K562 (cell line): ENCODE measurements around the gene LIPE. TPM values are rescaled to one million over a fixed set of nuclear protein-coding genes. Genes with fewer than 3 reads are reported as not detected.

ENCODE experiments used
- ATAC-seq: fragments of 200-7000 bp; cut with Tn5 transposase; 3 replicates; pipeline ENCODE4 v1.9.1; 2020; ENCODE audit warnings: moderate library complexity
- BruUV-seq: library from RNA; stranded (reverse); fragments of 400-500 nt; replicated peaks from 2 replicates; lab custom pipeline; 2021; lab: Mats Ljungman, UMichigan
- CTCF ChIA-PET: fragments of 300-600 bp; formaldehyde crosslinking; extraction: SDS; loops from one replicate; lab custom pipeline; 2021; ENCODE audit warnings: low intra/inter-chr PET ratio; lab: Yijun Ruan, JAX
- POLR2A ChIA-PET: fragments of 300-600, 350-650 bp; sonication (Branson Sonifier 250); formaldehyde crosslinking; extraction: SDS; loops from one replicate; lab custom pipeline; 2021; ENCODE audit warnings: antibody characterized with exemption, inconsistent platforms; lab: Yijun Ruan, JAX
- DNase-seq, 4 experiments: peaks; one replicate each; pipeline versions ENCODE4 v3.0.0 to v3.0.0-alpha.2; 2011 to 2018; ENCODE audit warnings: low spot score in 3 of 4, mixed read lengths in 3 of 4; ENCODE audit errors: extremely low read depth in 1 of 4
- FAIRE-seq: peaks from 2 replicates; lab custom pipeline; 2011; peaks lifted over from hg19 to GRCh38; lab: Jason Lieb, UNC
- H2AFZ ChIP-seq: 2 replicates; pipeline ENCODE4 v1.6.0; 2011; ENCODE audit warnings: low read depth, low read length, control low read depth, inconsistent platforms
- H3K27ac ChIP-seq: fragments of 200-600 bp; 3 replicates; pipeline ENCODE4 v1.8.0; 2011; ENCODE audit warnings: low read depth, mild to moderate bottlenecking, control low read depth, inconsistent platforms, low read length, moderate library complexity, mixed read lengths; ENCODE audit errors: extremely low read depth
- H3K27me3 ChIP-seq, 2 experiments: fragments of 300-600 bp in 1 of 2; 2 replicates in 1 of 2; 3 replicates in 1 of 2; pipeline versions ENCODE4 v1.6.0 to v1.8.0; 2011; ENCODE audit warnings: inconsistent platforms in 2 of 2, low read length in 2 of 2, mild to moderate bottlenecking in 1 of 2, mixed read lengths in 1 of 2, moderate library complexity in 1 of 2; ENCODE audit not compliant: control insufficient read depth in 2 of 2, insufficient read depth in 2 of 2
- H3K36me3 ChIP-seq: fragments of 300-600 bp; 3 replicates; pipeline ENCODE4 v1.8.0; 2011; ENCODE audit warnings: mild to moderate bottlenecking, low read length, inconsistent platforms; ENCODE audit not compliant: control insufficient read depth, insufficient read depth
- H3K4me1 ChIP-seq, 2 experiments: fragments of 200-600 bp in 1 of 2; replicated peaks in 1 of 2; 2 replicates in 1 of 2; 3 replicates in 1 of 2; pipeline versions ENCODE4 v1.5.1 to v1.8.0; 2011; ENCODE audit warnings: inconsistent platforms in 2 of 2, low read length in 2 of 2, mild to moderate bottlenecking in 1 of 2, mixed read lengths in 1 of 2, moderate library complexity in 1 of 2; ENCODE audit not compliant: control insufficient read depth in 2 of 2, insufficient read depth in 2 of 2
- H3K4me2 ChIP-seq: 2 replicates; pipeline ENCODE4 v1.6.1; 2011; ENCODE audit warnings: low read length, control low read depth, inconsistent platforms, mixed read lengths; ENCODE audit not compliant: insufficient read depth
- H3K4me3 ChIP-seq: fragments of 200-600 bp; sonication (generic), shearing (Covaris generic); 2 replicates; pipeline ENCODE4 v1.5.1; 2016; ENCODE audit warnings: control low read depth, inconsistent platforms
- H3K79me2 ChIP-seq: fragments of 200-600 bp; 3 replicates; pipeline ENCODE4 v1.8.0; 2011; ENCODE audit warnings: low read length, inconsistent platforms; ENCODE audit not compliant: control insufficient read depth, insufficient read depth
- H3K9ac ChIP-seq, 2 experiments: 2 replicates each; pipeline versions ENCODE4 v1.6.0 to v1.6.1; 2011; ENCODE audit warnings: low read depth in 2 of 2, low read length in 2 of 2, control low read depth in 1 of 2, inconsistent platforms in 1 of 2, mild to moderate bottlenecking in 1 of 2, mixed read lengths in 1 of 2; ENCODE audit not compliant: insufficient read depth in 1 of 2
- H3K9me1 ChIP-seq: one replicate; pipeline ENCODE4 v1.6.0; 2011; ENCODE audit warnings: inconsistent platforms, mild to moderate bottlenecking, low read length, moderate library complexity; ENCODE audit not compliant: control insufficient read depth, insufficient read depth
- H3K9me3 ChIP-seq: replicated peaks from 2 replicates; pipeline ENCODE4 v1.5.1; 2011; ENCODE audit warnings: low read depth, low read length, inconsistent platforms; ENCODE audit not compliant: control insufficient read depth, insufficient read depth
- H4K20me1 ChIP-seq: replicated peaks from 2 replicates; pipeline ENCODE4 v1.6.1; 2011; ENCODE audit warnings: low read length, inconsistent platforms, mixed read lengths; ENCODE audit not compliant: control insufficient read depth, insufficient read depth
- CBX8 ChIP-seq: fragments of 200-600 bp; sonication (generic); IDR thresholded peaks from 2 replicates; pipeline ENCODE4 v1.6.1; 2012; ENCODE audit warnings: borderline replicate concordance, mixed run types, low read depth, mild to moderate bottlenecking, moderate library complexity, mixed read lengths, low read length, control low read depth, inconsistent platforms; ENCODE audit not compliant: poor library complexity, severe bottlenecking; ENCODE audit errors: extremely low read depth
- EP400 ChIP-seq: fragments of 450-650 bp; IDR thresholded peaks from 2 replicates; pipeline ENCODE4 v1.6.1; 2017; ENCODE audit warnings: antibody characterized with exemption, mild to moderate bottlenecking, moderate library complexity
- GTF2B ChIP-seq: IDR thresholded peaks from 2 replicates; pipeline ENCODE4 v1.6.1; 2011; ENCODE audit not compliant: insufficient read length; ENCODE audit errors: extremely low read depth
- PBX2 ChIP-seq, 2 experiments: IDR thresholded peaks in 1 of 2; conservative IDR thresholded peaks in 1 of 2; 2 replicates each; pipeline ENCODE4 v1.6.1; 2016; ENCODE audit warnings: low read depth in 2 of 2, mild to moderate bottlenecking in 1 of 2, missing compliant biosample characterization in 1 of 2, missing genetic modification characterization in 1 of 2, moderate library complexity in 1 of 2
- PRDM10 ChIP-seq: fragments of 450-650 bp; IDR thresholded peaks from 2 replicates; pipeline ENCODE4 v1.6.1; 2018; ENCODE audit not compliant: partially characterized antibody
- ZMIZ1 ChIP-seq, 2 experiments: fragments of 150-350 bp in 1 of 2; IDR thresholded peaks; 2 replicates each; pipeline ENCODE4 v1.6.1; 2012 to 2016; ENCODE audit warnings: low read depth in 2 of 2, low read length in 2 of 2, mild to moderate bottlenecking in 1 of 2, moderate library complexity in 1 of 2
- WGBS: fragments of 100-300 bp; shearing (Covaris generic); methylation state at CpG from one replicate; pipeline ENCODE4 v1.1.6; 2016; ENCODE audit warnings: low coverage, mixed read lengths; ENCODE audit not compliant: insufficient coverage; ENCODE audit errors: missing lambda C conversion rate; 5-methylcytosine and 5-hydroxymethylcytosine counted together
- in situ Hi-C: fragments of 300-500 bp; cut with MboI; formaldehyde crosslinking; loops from 4 replicates; pipeline ENCODE4 v1.15.0; 2018; ENCODE audit warnings: inconsistent platforms, mixed read lengths
- intact Hi-C: fragments of 100-400 bp; cut with micrococcal nuclease; formaldehyde crosslinking; loops from 2 replicates; pipeline ENCODE4 v1.14.2; 2022
- polyA plus RNA-seq, 8 experiments: library from polyadenylated mRNA; depleted of rRNA in 4 of 8; stranded (reverse) in 5 of 8; unstranded in 3 of 8; fragments of >200 nt; fragmentation: Nextera tagmentation in 2 of 8; fragmentation: Illumina TruSeq in 1 of 8; extraction: Ambion mirVana in 2 of 8; extraction: Trizol in 1 of 8; gene quantifications; 2 replicates each; pipeline versions ENCODE4 v1.2.1 to v1.2.3, GENCODE V29; 2011 to 2014; ENCODE audit warnings: inconsistent platforms in 1 of 8, missing spikeins in 1 of 8
- total RNA-seq, 7 experiments: library from RNA; depleted of rRNA in 6 of 7; stranded (reverse); fragments of >200 nt in 6 of 7; fragmentation: Illumina TruSeq in 2 of 7; extraction: Trizol in 2 of 7; gene quantifications; 2 replicates each; pipeline versions ENCODE4 v1.2.1 to v1.2.3, GENCODE V29; 2011 to 2021; ENCODE audit warnings: low replicate concordance in 1 of 7

LIPE gene
- total and polyA plus RNA-seq, 9 of the 15 experiments (the other 6 are each of a cell fraction or from before 2014, with no cell fraction given): 0.22 TPM; not detected in 8

GRCh38 chr19:42468273-42468796 is 41.1 kb upstream of the LIPE start (continued):
- TF ChIP-seq PRDM10: no peak
- TF ChIP-seq GTF2B: no peak
- no peak for TF ChIP-seq CBX8
- no peak for TF ChIP-seq EP400

GRCh38 chr19:42467183-42467760 is 40.1 kb upstream of the LIPE start:
- BruUV-seq: no TSS peak
- 0% methylated on average over 5 of the region's 5 CpGs for WGBS
- Histone ChIP-seq H4K20me1 (0 out of 2 replicates have a peak, but pooled peaks cover 4% of the 10 kb centered on the region), H3K9ac (no peak overlapping the region), H3K79me2 (no peaks in the 10 kb centered on the region), H2AFZ (no peak overlapping the region), H3K27me3 (peaks cover 39 to 54% of the 10 kb centered on the region in 2 experiments), H3K36me3 (no peaks in the 10 kb centered on the region), H3K4me3 (no peak overlapping the region), H3K4me2 (no peak overlapping the region), H3K27ac (no peak overlapping the region), H3K9me1 (no peaks in the 10 kb centered on the region), H3K4me1 (no peaks in the 10 kb centered on the region; a peak in 1 of 5 replicates), H3K9me3 (no peaks in the 10 kb centered on the region)
- ChIA-PET POLR2A (interaction anchor here (0.6 kb wide), 1 partner anchor 13 kb away, joined by 3 read pairs; no protein-coding TSS in a partner anchor), CTCF (no interaction called here)
- intact Hi-C loops (no loop called here), in situ Hi-C loops (no loop called here)
- DNase-seq (no peak), FAIRE-seq (no peak), ATAC-seq (no peak)
- TF ChIP-seq ZMIZ1 (IDR thresholded peaks at IDR 0.05; ENCODE audit: low read depth in 2 of 2, low read length in 2 of 2) (no peak), PBX2 (CRISPR knock-in tag; IDR thresholded peaks at IDR 0.05; ENCODE audit: low read depth) (no peak), PBX2 (tag; conservative IDR thresholded peaks at IDR 0.05; ENCODE audit: low read depth) (peak; percentile 49; the same call in 1 of the 2 replicates)
